Cardiac muscle cell (in vitro differentiated cells and primary cell): ENCODE data around the gene MBOAT7. TPM values are rescaled to one million over a fixed set of nuclear protein-coding genes. Genes with fewer than 3 reads are reported as not detected.
A peak's percentile ranks its signal among the peaks of the same experiment; 100 is the strongest.
"Not testable (repeated sequence)": the region's sequence is repeated elsewhere in the genome, so short reads cannot be mapped to it uniquely, and the experiment has no call there.

Source experiments
- DNase-seq, 2 donors: peaks; one replicate each; pipeline versions ENCODE4 v3.0.0 to v3.0.0-alpha.2; 2010 to 2017; ENCODE audit warnings: low read depth in 1 of 2, low spot score in 1 of 2
- H3K27ac ChIP-seq: fragments of 200-600 bp; sonication (generic); 2 replicates; pipeline ENCODE4 v1.5.1; 2016
- H3K27me3 ChIP-seq: fragments of 200-600 bp; sonication (generic); 2 replicates; pipeline ENCODE4 v1.6.0; 2016; ENCODE audit warnings: control low read depth
- H3K36me3 ChIP-seq: fragments of 200-600 bp; sonication (generic); 2 replicates; pipeline ENCODE4 v1.5.1; 2016; ENCODE audit warnings: control low read depth
- H3K4me1 ChIP-seq: fragments of 200-600 bp; sonication (generic); 2 replicates; pipeline ENCODE4 v1.8.1; 2017; ENCODE audit warnings: low read depth, mild to moderate bottlenecking, mixed run types
- H3K4me3 ChIP-seq: fragments of 200-600 bp; sonication (generic); 2 replicates; pipeline ENCODE4 v1.5.1; 2016; ENCODE audit warnings: mild to moderate bottlenecking
- H3K9me3 ChIP-seq: fragments of 200-600 bp; sonication (generic); 2 replicates; pipeline ENCODE4 v1.5.1; 2017; ENCODE audit warnings: low read depth, mild to moderate bottlenecking, control low read depth
- CTCF ChIP-seq: IDR thresholded peaks from 2 replicates; pipeline ENCODE4 v1.5.1; 2012; ENCODE audit warnings: low read depth, mild to moderate bottlenecking, low read length
- polyA plus RNA-seq: library from polyadenylated mRNA; unstranded; fragments of >200 nt; fragmentation: Nextera tagmentation; extraction: Ambion mirVana; gene quantifications from 2 replicates; pipeline ENCODE4 v1.2.1, GENCODE V29; 2016
- total RNA-seq: library from RNA; depleted of rRNA; stranded (reverse); fragments of >200 nt; gene quantifications from 2 replicates; pipeline ENCODE4 v1.2.3, GENCODE V29; 2016

MBOAT7 gene, protein sequence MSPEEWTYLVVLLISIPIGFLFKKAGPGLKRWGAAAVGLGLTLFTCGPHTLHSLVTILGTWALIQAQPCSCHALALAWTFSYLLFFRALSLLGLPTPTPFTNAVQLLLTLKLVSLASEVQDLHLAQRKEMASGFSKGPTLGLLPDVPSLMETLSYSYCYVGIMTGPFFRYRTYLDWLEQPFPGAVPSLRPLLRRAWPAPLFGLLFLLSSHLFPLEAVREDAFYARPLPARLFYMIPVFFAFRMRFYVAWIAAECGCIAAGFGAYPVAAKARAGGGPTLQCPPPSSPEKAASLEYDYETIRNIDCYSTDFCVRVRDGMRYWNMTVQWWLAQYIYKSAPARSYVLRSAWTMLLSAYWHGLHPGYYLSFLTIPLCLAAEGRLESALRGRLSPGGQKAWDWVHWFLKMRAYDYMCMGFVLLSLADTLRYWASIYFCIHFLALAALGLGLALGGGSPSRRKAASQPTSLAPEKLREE
- total RNA-seq (131 and 134 TPM in 2 replicates), polyA plus RNA-seq (118 and 128 TPM in 2 replicates)

DNA sequence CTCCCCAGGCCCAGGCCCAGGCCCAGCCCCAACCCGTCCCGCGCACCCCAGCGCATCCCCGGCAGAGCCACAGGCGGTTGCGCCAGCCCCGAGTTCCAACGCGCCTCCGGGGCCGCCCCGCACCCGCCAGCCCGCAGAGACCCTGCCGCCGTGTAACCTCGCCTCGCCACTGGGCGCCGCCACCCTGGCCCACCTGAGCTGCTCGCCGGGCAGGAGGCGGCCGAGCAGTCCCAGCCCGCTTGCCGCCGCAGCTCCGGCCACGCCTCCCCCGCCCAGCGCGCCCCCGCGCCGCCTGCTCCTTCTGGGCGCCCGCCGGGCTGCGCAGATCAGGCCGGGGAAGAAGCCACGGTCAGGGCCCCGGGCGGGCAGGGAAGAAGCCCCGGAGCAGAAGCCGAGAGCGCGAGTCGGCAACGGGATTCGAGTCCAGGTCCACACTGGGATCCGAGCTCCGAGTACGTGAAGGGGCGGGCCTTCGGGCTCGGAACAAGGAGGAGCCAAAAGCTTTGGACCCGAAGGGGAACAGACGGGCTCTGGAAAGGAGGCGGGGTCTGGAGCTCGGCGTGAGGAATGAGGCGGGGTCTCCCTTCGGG is at the start of gene MBOAT7:
TSS of gene MBOAT7 (minus strand) at position 436 of the 590 bp plus-strand sequence. CDS start 1,072 bp downstream, outside the sequence.
- TF ChIP-seq CTCF, result peak; percentile 16
- peaks cover 11% of the 10 kb centered on the region for H3K4me1 ChIP-seq
- no peaks in the 10 kb centered on the region for H3K27me3 ChIP-seq
- peaks cover 10% of the 10 kb centered on the region for H3K36me3 ChIP-seq
- no peak for DNase-seq
- no peaks in the 10 kb centered on the region for H3K9me3 ChIP-seq
- H3K27ac ChIP-seq, result peak within 1 kb of the TSS; percentile 98
- peak within 1 kb of the TSS; percentile 67 for H3K4me3 ChIP-seq

DNA sequence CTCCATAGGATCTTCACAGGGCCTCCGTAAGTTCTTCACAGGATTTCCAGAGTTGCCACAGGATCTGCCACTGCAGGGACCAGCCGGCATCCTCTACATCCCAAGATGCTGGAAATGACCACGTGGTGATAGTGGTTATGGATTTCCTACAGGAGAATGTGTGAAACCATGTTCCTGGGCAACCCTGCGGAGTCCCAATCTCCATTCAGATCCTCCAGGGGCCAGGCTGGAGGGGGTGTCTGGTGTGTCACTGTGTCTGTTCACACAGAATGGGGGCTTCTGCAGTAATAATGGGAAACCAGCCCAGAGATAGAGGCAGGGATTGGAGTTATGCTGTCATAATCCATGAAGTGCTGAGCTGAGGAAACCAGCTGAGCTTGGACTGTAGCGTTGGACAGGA is 44.6 kb upstream of the MBOAT7 start:
- DNase-seq, result no peak
- Histone ChIP-seq H3K9me3 (no peaks in the 10 kb centered on the region), H3K27me3 (peaks cover 30% of the 10 kb centered on the region), H3K4me3 (no peak overlapping the region), H3K36me3 (no peaks in the 10 kb centered on the region), H3K4me1 (no peaks in the 10 kb centered on the region), H3K27ac (no peak overlapping the region)
- TF ChIP-seq CTCF, result no peak

DNA sequence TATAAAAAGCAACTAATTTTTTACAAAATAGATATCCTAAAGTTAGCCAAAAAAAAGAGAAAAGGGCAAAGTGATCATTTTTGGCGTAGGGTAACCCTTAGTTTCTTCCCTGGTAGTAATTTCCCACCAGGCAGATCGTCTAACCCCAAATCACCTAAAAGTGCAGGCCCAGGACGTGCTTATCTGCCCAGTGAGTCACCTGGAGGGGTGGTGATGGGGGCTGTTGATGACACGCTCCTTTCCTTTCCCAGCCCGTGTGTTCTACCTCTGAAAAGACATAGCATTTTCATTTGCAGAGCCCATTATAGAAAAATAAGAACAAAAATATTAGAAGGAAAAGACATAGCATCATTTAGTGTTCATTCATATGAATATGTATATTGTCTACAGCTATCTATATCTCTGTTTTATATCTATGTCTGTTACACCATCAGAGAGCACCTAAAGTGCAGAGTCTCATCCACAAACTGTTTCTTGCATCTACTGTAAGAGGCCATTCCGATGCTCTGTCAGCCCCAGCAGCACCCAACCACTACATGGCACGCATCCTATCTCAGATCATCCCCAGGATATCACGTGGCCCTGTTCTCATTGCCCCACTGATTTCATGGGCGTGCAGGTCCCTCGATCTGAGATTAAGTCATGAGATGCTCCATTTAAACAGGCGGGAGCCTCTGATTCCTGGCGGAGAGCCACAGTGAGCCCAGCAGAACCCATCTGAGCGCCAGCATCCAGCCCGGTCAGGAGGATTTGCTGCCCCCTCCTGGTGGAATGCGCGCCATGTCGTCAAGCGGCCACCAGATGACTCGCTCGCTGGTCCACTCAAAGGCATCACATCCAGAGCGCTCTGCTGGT is 41.9 kb upstream of the MBOAT7 start:
- Histone ChIP-seq H3K27me3 (peaks cover 24% of the 10 kb centered on the region), H3K36me3 (no peaks in the 10 kb centered on the region), H3K9me3 (no peaks in the 10 kb centered on the region), H3K4me3 (no peak overlapping the region), H3K27ac (no peak overlapping the region), H3K4me1 (no peaks in the 10 kb centered on the region)
- TF ChIP-seq CTCF, result peak; percentile 92
- DNase-seq, result peak; percentile 89 to 91

DNA sequence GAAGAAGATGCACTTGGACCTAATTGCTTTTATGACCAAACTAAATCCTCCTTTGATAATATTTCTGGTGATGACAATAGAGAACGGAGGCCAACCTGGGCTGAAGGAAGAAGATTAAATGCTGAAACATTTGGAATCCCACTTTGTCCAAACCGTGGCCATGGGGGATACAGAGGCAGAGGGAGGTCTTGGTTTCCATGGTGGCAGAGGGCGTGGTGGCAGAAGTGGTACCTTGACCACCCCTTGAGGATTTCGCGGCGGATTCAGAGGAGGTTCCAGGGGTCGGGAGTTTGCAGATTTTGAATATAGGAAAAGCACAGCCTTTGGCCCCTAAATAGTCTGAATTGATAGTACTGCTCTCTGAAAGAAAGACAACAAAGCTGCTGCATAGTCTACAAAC is 40.7 kb upstream of the MBOAT7 start:
- Histone ChIP-seq H3K27me3 (peaks cover 19% of the 10 kb centered on the region), H3K36me3 (no peaks in the 10 kb centered on the region), H3K27ac (no peak overlapping the region), H3K4me1 (no peaks in the 10 kb centered on the region), H3K4me3 (no peak overlapping the region), H3K9me3 (no peaks in the 10 kb centered on the region)
- no peak for TF ChIP-seq CTCF
- no peak for DNase-seq

DNA sequence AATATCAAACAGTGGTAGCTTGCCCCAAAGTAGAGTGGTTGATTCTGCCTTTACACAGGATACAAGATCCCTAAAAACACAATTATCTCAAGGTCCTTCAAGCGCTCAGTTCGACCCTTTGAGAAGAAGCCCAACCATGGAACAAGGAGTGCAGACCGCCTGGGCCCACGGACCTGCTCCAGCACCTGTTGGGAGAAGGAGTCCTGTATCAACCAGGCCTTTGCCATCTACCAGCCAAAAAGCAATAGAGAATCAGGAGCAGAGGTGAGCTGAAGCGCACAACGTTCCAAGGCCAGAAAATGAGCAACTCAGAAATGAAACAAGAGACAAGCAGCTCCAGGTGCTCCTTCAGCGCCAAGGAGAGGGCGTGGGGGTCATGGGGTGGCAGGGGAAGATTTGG is 39.8 kb upstream of the MBOAT7 start:
- TF ChIP-seq CTCF, result no peak
- no peak overlapping the region for H3K4me3 ChIP-seq
- H3K27ac ChIP-seq, result no peak overlapping the region
- no peaks in the 10 kb centered on the region for H3K36me3 ChIP-seq
- H3K4me1 ChIP-seq, result no peaks in the 10 kb centered on the region
- no peaks in the 10 kb centered on the region for H3K9me3 ChIP-seq
- DNase-seq, result no peak
- peaks cover 15% of the 10 kb centered on the region for H3K27me3 ChIP-seq

- not testable (repeated sequence) for H3K27ac ChIP-seq, DNase-seq, H3K9me3 ChIP-seq, H3K4me3 ChIP-seq, H3K27me3 ChIP-seq, H3K4me1 ChIP-seq, H3K36me3 ChIP-seq
These were observed 35.2 kb upstream of the MBOAT7 start for GRCh38 chr19:54224619-54225018.

DNA sequence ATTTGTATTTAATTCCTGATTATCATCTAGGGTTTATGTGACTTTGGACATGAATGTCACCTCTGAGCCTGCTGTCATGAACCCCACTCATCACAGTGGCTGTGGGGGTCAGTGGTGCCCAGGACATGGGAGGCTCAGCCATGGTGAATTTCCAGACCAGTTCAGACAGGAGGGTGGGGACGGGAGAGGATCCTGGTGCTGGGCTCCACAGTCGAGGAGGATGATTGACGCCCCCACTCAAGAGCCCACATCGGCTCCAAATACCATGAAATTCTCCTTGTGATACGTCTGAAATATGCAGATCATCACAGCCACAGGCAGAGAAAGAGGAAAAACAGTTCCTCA is 34.5 kb upstream of the MBOAT7 start:
- not testable (repeated sequence) for H3K36me3 ChIP-seq, H3K27me3 ChIP-seq, H3K4me1 ChIP-seq, H3K27ac ChIP-seq, H3K9me3 ChIP-seq, H3K4me3 ChIP-seq, DNase-seq

DNA sequence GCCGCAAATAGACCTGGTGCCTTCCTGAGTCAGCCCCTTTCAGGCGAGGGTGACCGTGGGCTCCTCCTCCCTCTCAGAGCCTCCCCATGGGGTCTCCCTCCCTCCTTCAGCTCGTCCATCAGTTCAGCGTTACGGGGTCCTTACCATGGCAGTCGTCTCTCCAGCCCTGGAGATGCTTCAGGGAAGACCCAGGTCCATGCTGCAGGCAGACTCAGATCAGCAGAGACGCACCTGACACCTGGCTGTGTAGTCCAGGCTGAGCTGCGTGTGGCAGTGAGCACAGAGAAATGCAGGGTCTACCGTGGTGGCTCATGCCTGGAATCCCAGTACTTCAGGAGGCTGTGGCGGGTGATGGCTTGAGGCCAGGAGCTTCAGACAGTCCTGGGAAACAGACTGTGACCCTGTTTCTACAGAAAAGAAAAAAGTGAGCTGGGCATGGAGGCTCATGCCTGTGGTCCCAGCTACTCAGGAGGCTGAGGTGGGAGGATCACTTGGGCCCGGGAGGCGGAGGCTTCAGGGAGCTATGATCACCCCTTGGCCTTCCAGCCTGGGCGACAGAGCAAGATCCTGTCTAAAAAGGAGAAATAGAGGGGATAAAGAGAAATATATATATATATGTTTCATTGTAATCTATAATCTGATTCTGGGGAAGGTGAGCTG is 34.0 kb upstream of the MBOAT7 start:
- not testable (repeated sequence) for H3K4me3 ChIP-seq, H3K27me3 ChIP-seq, H3K4me1 ChIP-seq, H3K36me3 ChIP-seq, H3K27ac ChIP-seq, H3K9me3 ChIP-seq, DNase-seq
